ENCODE results near the gene CD7.

DNA sequence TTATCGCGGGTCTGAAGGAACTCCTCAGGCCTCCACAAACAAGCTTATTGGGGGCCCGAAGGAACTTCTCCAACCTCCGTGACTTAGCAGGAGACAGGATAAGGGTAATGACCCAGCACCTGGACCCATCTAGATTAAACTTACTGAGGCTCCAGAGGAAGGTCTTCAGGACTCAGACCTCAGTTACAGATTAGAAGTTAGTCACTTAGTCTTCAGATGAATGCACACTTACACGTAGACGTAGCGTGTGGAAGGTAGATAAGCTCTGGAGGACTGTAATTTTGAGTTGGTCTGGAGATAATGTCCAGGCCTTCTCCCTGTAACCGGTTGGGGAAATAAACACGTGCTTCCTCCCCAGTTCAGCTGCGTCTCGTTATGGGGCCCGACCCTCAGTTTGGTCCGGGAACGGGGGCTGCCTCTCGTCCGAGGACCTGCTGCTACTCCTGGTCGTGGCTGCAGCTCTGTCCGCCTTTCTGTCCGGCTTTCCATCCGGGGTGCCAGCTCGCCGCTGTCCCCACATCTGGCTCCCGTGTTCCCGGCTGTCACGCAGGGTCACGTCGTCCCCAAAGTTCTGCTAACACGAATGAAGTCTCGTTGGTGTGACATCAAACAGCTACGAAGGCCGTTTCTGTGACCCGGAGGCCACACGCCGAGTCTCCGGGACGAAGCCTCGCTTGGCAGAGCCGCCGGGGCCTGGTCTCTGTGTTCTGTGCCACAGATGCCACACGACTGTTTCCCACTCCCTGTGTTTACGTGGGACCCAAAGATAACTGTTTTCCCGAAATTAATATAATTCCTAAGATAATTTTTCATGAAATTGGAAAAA is 28.0 kb upstream of the CD7 start:
- TF ChIP-seq, protein P1, sequence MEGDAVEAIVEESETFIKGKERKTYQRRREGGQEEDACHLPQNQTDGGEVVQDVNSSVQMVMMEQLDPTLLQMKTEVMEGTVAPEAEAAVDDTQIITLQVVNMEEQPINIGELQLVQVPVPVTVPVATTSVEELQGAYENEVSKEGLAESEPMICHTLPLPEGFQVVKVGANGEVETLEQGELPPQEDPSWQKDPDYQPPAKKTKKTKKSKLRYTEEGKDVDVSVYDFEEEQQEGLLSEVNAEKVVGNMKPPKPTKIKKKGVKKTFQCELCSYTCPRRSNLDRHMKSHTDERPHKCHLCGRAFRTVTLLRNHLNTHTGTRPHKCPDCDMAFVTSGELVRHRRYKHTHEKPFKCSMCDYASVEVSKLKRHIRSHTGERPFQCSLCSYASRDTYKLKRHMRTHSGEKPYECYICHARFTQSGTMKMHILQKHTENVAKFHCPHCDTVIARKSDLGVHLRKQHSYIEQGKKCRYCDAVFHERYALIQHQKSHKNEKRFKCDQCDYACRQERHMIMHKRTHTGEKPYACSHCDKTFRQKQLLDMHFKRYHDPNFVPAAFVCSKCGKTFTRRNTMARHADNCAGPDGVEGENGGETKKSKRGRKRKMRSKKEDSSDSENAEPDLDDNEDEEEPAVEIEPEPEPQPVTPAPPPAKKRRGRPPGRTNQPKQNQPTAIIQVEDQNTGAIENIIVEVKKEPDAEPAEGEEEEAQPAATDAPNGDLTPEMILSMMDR (IDR thresholded peaks at IDR 0.05): no peak
- TF ChIP-seq POLR2A (IDR thresholded peaks at IDR 0.05): no peak

All from esophagus squamous epithelium (tissue), 4 donors.